ENCODE measurements around the gene HECW1.

The HECW1 gene

DNA sequence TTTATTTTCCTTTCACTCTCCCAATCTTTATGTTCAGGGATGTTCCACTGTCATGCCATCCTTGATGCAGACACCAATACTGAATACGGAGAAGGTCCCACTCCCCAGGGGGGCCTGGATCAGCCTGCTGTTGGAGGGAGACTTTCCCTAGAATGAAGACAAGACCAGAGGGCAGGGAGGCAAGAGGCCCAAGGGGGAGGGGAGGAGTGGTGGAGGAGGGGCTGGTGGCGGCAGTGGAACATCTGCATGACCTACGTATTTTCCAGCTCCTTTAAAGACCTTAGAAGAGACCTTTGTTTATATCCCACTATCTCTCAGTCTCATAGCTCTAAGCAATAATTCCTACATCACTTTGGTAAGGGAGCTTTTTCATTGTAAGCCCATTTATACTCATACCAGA, 183.0 kb downstream of the HECW1 start:
- TF ChIP-seq ZNF280C (tag by site-specific recombination; IDR thresholded peaks at IDR 0.05) = no peak
- TF ChIP-seq ZNF266 (tag by site-specific recombination; IDR thresholded peaks at IDR 0.05; ENCODE audit: low read depth) = no peak
- TF ChIP-seq, protein P1, sequence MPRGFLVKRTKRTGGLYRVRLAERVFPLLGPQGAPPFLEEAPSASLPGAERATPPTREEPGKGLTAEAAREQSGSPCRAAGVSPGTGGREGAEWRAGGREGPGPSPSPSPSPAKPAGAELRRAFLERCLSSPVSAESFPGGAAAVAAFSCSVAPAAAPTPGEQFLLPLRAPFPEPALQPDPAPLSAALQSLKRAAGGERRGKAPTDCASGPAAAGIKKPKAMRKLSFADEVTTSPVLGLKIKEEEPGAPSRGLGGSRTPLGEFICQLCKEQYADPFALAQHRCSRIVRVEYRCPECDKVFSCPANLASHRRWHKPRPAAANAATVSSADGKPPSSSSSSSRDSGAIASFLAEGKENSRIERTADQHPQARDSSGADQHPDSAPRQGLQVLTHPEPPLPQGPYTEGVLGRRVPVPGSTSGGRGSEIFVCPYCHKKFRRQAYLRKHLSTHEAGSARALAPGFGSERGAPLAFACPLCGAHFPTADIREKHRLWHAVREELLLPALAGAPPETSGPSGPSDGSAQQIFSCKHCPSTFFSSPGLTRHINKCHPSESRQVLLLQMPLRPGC (tag by site-specific recombination; IDR thresholded peaks at IDR 0.05) = no peak
- TF ChIP-seq, protein P2, sequence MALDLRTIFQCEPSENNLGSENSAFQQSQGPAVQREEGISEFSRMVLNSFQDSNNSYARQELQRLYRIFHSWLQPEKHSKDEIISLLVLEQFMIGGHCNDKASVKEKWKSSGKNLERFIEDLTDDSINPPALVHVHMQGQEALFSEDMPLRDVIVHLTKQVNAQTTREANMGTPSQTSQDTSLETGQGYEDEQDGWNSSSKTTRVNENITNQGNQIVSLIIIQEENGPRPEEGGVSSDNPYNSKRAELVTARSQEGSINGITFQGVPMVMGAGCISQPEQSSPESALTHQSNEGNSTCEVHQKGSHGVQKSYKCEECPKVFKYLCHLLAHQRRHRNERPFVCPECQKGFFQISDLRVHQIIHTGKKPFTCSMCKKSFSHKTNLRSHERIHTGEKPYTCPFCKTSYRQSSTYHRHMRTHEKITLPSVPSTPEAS (tag by site-specific recombination; IDR thresholded peaks at IDR 0.05) = no peak
- no peak for TF ChIP-seq PRDM1 (tag by site-specific recombination; IDR thresholded peaks at IDR 0.05)
- TF ChIP-seq ZNF114 (tag by site-specific recombination; IDR thresholded peaks at IDR 0.05) = no peak
- no peak overlapping the region for H3K4me3 ChIP-seq (ENCODE audit: low read depth, low read length)
- POLR2A ChIA-PET = no interaction called here
- no peak overlapping the region for H3K27ac ChIP-seq (ENCODE audit: extremely low read depth, low read depth, low read length)
- H3K9me3 ChIP-seq (ENCODE audit: control insufficient read depth, insufficient read depth, low read depth, low read length) = no peaks in the 10 kb centered on the region
- CTCF ChIA-PET = interaction anchor here (0.6 kb wide), 1 partner anchor 160 kb away, joined by 5 read pairs; no protein-coding TSS in a partner anchor
- no peaks in the 10 kb centered on the region for H3K4me1 ChIP-seq (ENCODE audit: control insufficient read depth, insufficient read depth, low read length)
- H3K36me3 ChIP-seq (ENCODE audit: control insufficient read depth in 2 of 2, insufficient read depth in 1 of 2, low read length in 2 of 2) = no peaks in the 10 kb centered on the region

- CTCF ChIA-PET = no interaction called here
- POLR2A ChIA-PET = no interaction called here
- TF ChIP-seq ZSCAN30 (tag by site-specific recombination; IDR thresholded peaks at IDR 0.05) = no peak
- no peak for TF ChIP-seq ZSCAN23 (tag by site-specific recombination; IDR thresholded peaks at IDR 0.05)
- 0 out of 2 replicates have a peak, but pooled peaks have one; percentile 32 for TF ChIP-seq TRIM28 (IDR thresholded peaks at IDR 0.05; ENCODE audit: borderline replicate concordance, low read length)
- TF ChIP-seq ZNF335 (tag by site-specific recombination; conservative IDR thresholded peaks at IDR 0.05) = 0 out of 2 replicates have a peak, but pooled peaks have one; percentile 13
- TF ChIP-seq REPIN1 (tag by site-specific recombination; IDR thresholded peaks at IDR 0.05; ENCODE audit: low read depth) = no peak
- TF ChIP-seq, protein P3, sequence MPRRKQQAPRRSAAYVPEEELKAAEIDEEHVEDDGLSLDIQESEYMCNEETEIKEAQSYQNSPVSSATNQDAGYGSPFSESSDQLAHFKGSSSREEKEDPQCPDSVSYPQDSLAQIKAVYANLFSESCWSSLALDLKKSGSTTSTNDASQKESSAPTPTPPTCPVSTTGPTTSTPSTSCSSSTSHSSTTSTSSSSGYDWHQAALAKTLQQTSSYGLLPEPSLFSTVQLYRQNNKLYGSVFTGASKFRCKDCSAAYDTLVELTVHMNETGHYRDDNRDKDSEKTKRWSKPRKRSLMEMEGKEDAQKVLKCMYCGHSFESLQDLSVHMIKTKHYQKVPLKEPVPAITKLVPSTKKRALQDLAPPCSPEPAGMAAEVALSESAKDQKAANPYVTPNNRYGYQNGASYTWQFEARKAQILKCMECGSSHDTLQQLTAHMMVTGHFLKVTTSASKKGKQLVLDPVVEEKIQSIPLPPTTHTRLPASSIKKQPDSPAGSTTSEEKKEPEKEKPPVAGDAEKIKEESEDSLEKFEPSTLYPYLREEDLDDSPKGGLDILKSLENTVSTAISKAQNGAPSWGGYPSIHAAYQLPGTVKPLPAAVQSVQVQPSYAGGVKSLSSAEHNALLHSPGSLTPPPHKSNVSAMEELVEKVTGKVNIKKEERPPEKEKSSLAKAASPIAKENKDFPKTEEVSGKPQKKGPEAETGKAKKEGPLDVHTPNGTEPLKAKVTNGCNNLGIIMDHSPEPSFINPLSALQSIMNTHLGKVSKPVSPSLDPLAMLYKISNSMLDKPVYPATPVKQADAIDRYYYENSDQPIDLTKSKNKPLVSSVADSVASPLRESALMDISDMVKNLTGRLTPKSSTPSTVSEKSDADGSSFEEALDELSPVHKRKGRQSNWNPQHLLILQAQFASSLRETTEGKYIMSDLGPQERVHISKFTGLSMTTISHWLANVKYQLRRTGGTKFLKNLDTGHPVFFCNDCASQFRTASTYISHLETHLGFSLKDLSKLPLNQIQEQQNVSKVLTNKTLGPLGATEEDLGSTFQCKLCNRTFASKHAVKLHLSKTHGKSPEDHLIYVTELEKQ (tag by site-specific recombination; IDR thresholded peaks at IDR 0.05; ENCODE audit: borderline replicate concordance) = no peak
- TF ChIP-seq WT1 (tag by site-specific recombination; IDR thresholded peaks at IDR 0.05) = no peak
- no peak for TF ChIP-seq KLF7 (tag by site-specific recombination; IDR thresholded peaks at IDR 0.05; ENCODE audit: borderline replicate concordance)
- H3K9me3 ChIP-seq (ENCODE audit: control insufficient read depth, insufficient read depth, low read depth, low read length) = no peaks in the 10 kb centered on the region
- H3K27ac ChIP-seq (ENCODE audit: extremely low read depth, low read depth, low read length) = no peak overlapping the region
- no peaks in the 10 kb centered on the region for H3K36me3 ChIP-seq (ENCODE audit: control insufficient read depth in 2 of 2, insufficient read depth in 1 of 2, low read length in 2 of 2)
- H3K4me1 ChIP-seq (ENCODE audit: control insufficient read depth, insufficient read depth, low read length) = no peaks in the 10 kb centered on the region
- no peak overlapping the region for H3K4me3 ChIP-seq (ENCODE audit: low read depth, low read length)
Measured at GRCh38 chr7:43296306-43296705, 183.9 kb downstream of the HECW1 start.
